ENCODE results near the gene LTBP1. TPM values are rescaled to one million over a fixed set of nuclear protein-coding genes. Genes with fewer than 3 reads are reported as not detected.

Gene LTBP1
- total RNA-seq, 1 experiment from 2014 or later: 10.3 TPM

GRCh38 chr2:33292981-33293595, 346.3 kb downstream of the LTBP1 start:
- ChIA-PET CTCF (no interaction called here), POLR2A (ENCODE audit: unreplicated experiment) (no interaction called here)
- Histone ChIP-seq H3K4me1 (replicated peaks; ENCODE audit: insufficient read depth) (peaks cover 25% of the 10 kb centered on the region), H3K9me2 (ENCODE audit: insufficient read depth) (no peaks in the 10 kb centered on the region), H3F3A (ENCODE audit: insufficient read depth, low read depth) (peaks cover 12% of the 10 kb centered on the region; the same call in 1 of the 2 replicates), H4K20me1 (ENCODE audit: insufficient read depth) (no peaks in the 10 kb centered on the region), H3K27ac (no peak overlapping the region), H2AFZ (no peak overlapping the region), H3K4me3 (no peak overlapping the region), H3K9me3 (ENCODE audit: insufficient read depth, low read depth) (no peaks in the 10 kb centered on the region), H3K79me2 (ENCODE audit: low read depth) (no peaks in the 10 kb centered on the region), H3K36me3 (ENCODE audit: low read depth) (no peaks in the 10 kb centered on the region), H3K27me3 (ENCODE audit: insufficient read depth, low read depth) (no peaks in the 10 kb centered on the region), H3K4me2 (no peak overlapping the region)
- BruUV-seq (replicated peaks): no TSS peak
- intact Hi-C loops (cut with micrococcal nuclease; ENCODE audit: unreplicated experiment): no loop called here
- no peak for DNase-seq
- no peak for TF ChIP-seq EZH2 (IDR thresholded peaks at IDR 0.05; ENCODE audit: low read depth)
- TF ChIP-seq CTCF (conservative IDR thresholded peaks at IDR 0.05): no peak

- BruUV-seq (replicated peaks): no TSS peak
- CTCF ChIA-PET: no interaction called here
- H3K9me2 ChIP-seq (ENCODE audit: insufficient read depth): no peaks in the 10 kb centered on the region; the same call in 1 of the 2 replicates
- H3K4me1 ChIP-seq (replicated peaks; ENCODE audit: insufficient read depth): no peaks in the 10 kb centered on the region
- no peak overlapping the region for H3K4me2 ChIP-seq
- no peak for DNase-seq
- POLR2A ChIA-PET (ENCODE audit: unreplicated experiment): no interaction called here
- TF ChIP-seq CTCF (conservative IDR thresholded peaks at IDR 0.05) (no peak), EZH2 (IDR thresholded peaks at IDR 0.05; ENCODE audit: low read depth) (no peak)
- no peaks in the 10 kb centered on the region for H4K20me1 ChIP-seq (ENCODE audit: insufficient read depth)
- H3K79me2 ChIP-seq (ENCODE audit: low read depth): no peaks in the 10 kb centered on the region
- no peak overlapping the region for H3K4me3 ChIP-seq
- no peaks in the 10 kb centered on the region for H3K9me3 ChIP-seq (ENCODE audit: insufficient read depth, low read depth)
- no peaks in the 10 kb centered on the region for H3F3A ChIP-seq (ENCODE audit: insufficient read depth, low read depth)
- intact Hi-C loops (cut with micrococcal nuclease; ENCODE audit: unreplicated experiment): no loop called here
- H3K36me3 ChIP-seq (ENCODE audit: low read depth): no peaks in the 10 kb centered on the region
- H3K27ac ChIP-seq: no peak overlapping the region
- H2AFZ ChIP-seq: no peak overlapping the region
- H3K27me3 ChIP-seq (ENCODE audit: insufficient read depth, low read depth): no peaks in the 10 kb centered on the region
These were observed 351.5 kb downstream of the LTBP1 start for GRCh38 chr2:33298233-33298632.

- Histone ChIP-seq H4K20me1 (ENCODE audit: insufficient read depth) (no peaks in the 10 kb centered on the region), H3K27ac (no peak overlapping the region), H3K4me3 (no peak overlapping the region), H3K4me2 (no peak overlapping the region), H3K9me2 (ENCODE audit: insufficient read depth) (no peaks in the 10 kb centered on the region; the same call in 1 of the 2 replicates), H2AFZ (no peak overlapping the region), H3F3A (ENCODE audit: insufficient read depth, low read depth) (peaks cover 9% of the 10 kb centered on the region; the same call in 1 of the 2 replicates), H3K4me1 (replicated peaks; ENCODE audit: insufficient read depth) (peaks cover 18% of the 10 kb centered on the region), H3K27me3 (ENCODE audit: insufficient read depth, low read depth) (no peaks in the 10 kb centered on the region), H3K79me2 (ENCODE audit: low read depth) (no peaks in the 10 kb centered on the region), H3K36me3 (ENCODE audit: low read depth) (no peaks in the 10 kb centered on the region), H3K9me3 (ENCODE audit: insufficient read depth, low read depth) (peaks cover 6% of the 10 kb centered on the region; the same call in 1 of the 2 replicates)
- no peak for TF ChIP-seq CTCF (conservative IDR thresholded peaks at IDR 0.05)
- no peak for TF ChIP-seq EZH2 (IDR thresholded peaks at IDR 0.05; ENCODE audit: low read depth)
- DNase-seq: no peak
- ChIA-PET CTCF (no interaction called here), POLR2A (ENCODE audit: unreplicated experiment) (no interaction called here)
- no TSS peak for BruUV-seq (replicated peaks)
- intact Hi-C loops (cut with micrococcal nuclease; ENCODE audit: unreplicated experiment): no loop called here
These were observed 354.6 kb downstream of the LTBP1 start for GRCh38 chr2:33301355-33301754.
